Fibroblast of pulmonary artery (primary cell): ENCODE data around the gene IL32.

ENCODE experiments used
- DNase-seq: peaks from one replicate; pipeline ENCODE4 v3.0.0-alpha.2; 2010; ENCODE audit warnings: low read depth
- H3K4me3 ChIP-seq: replicated peaks from 2 replicates; pipeline ENCODE4 v1.5.1; 2011; ENCODE audit warnings: low read depth, mild to moderate bottlenecking, control low read depth, low read length, moderate library complexity
- CTCF ChIP-seq: IDR thresholded peaks from 2 replicates; pipeline ENCODE4 v1.5.1; 2011; ENCODE audit warnings: mild to moderate bottlenecking, control low read depth, low read length, inconsistent platforms; ENCODE audit errors: missing control alignments

Gene IL32

GRCh38 chr16:3038256-3038655 is 27.2 kb upstream of the IL32 start:
- peak; percentile 18 for DNase-seq
- no peak overlapping the region for H3K4me3 ChIP-seq
- no peak for TF ChIP-seq CTCF

- TF ChIP-seq CTCF, result no peak
- H3K4me3 ChIP-seq, result no peak overlapping the region
- DNase-seq, result no peak
These were observed 26.5 kb upstream of the IL32 start for GRCh38 chr16:3038896-3039295.

- no peak overlapping the region for H3K4me3 ChIP-seq
- no peak for DNase-seq
- no peak for TF ChIP-seq CTCF
These were observed 23.1 kb upstream of the IL32 start for GRCh38 chr16:3042376-3042775.

- DNase-seq, result no peak
- no peak for TF ChIP-seq CTCF
- H3K4me3 ChIP-seq, result no peak overlapping the region
These were observed 20.7 kb upstream of the IL32 start for GRCh38 chr16:3044708-3045107.

- no peak for DNase-seq
- TF ChIP-seq CTCF, result no peak
- peak within 1 kb of the TSS; percentile 46 for H3K4me3 ChIP-seq
These were observed 19.4 kb upstream of the IL32 start, which contains the start of gene MMP25 for GRCh38 chr16:3045758-3046640. Gene MMP25 (plus strand): TSS chr16:3046561. CDS start chr16:3046918, 357 bp downstream.

- DNase-seq, result no peak
- no peak for TF ChIP-seq CTCF
- no peak overlapping the region for H3K4me3 ChIP-seq
These were observed 18.6 kb upstream of the IL32 start for GRCh38 chr16:3046641-3047386.
